ENCODE results near the gene GTF2H2C. TPM values are rescaled to one million over a fixed set of nuclear protein-coding genes. Genes with fewer than 3 reads are reported as not detected.
A peak's percentile ranks its signal among the peaks of the same experiment; 100 is the strongest.
"Not testable (repeated sequence)": the region's sequence is repeated elsewhere in the genome, so short reads cannot be mapped to it uniquely, and the experiment has no call there.

Gene GTF2H2C
- total and polyA plus RNA-seq, 4 experiments from 2014 or later, result 18.3 to 48.0 (median 32.7) TPM

DNA sequence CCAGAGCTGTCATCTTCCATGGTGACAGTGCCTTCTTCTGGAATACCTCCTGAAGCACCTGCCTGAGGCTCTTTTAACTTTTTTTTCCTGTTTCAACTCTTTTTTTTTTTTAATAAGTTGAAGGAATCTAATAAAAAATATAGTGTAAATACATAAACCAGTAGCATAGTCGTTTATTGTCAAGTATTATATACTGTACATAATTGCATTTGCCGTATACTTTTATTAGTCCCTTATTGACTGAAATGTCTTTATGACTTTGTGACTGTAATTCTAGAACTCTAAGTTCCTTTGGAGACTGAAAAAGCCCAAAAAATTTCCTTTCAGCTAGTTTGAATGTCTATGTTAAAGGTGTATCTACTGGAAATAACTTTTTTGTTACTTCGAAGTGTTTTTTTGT lies 22.1 kb upstream of the GTF2H2C start:
- H3K9me3 Mint-ChIP-seq; H3K27ac Mint-ChIP-seq; POLR2A ChIA-PET (ENCODE audit: partially characterized antibody); CTCF ChIA-PET (ENCODE audit: partially characterized antibody); H3K9me3 ChIP-seq (ENCODE audit: control insufficient read depth in 1 of 2, low read length in 2 of 2); H3K4me1 Mint-ChIP-seq; H3K27ac ChIP-seq (ENCODE audit: low read depth, low read length); DNase-seq; H3K4me3 Mint-ChIP-seq; H3K4me1 ChIP-seq (ENCODE audit: insufficient read depth, low read length); H3K27me3 Mint-ChIP-seq; intact Hi-C loops (cut with micrococcal nuclease); H3K4me3 ChIP-seq (ENCODE audit: low read length in 2 of 2); H3K36me3 ChIP-seq (ENCODE audit: insufficient read depth, low read length); H3K36me3 Mint-ChIP-seq; H3K27me3 ChIP-seq (ENCODE audit: insufficient read depth, low read length): not testable (repeated sequence)

DNA sequence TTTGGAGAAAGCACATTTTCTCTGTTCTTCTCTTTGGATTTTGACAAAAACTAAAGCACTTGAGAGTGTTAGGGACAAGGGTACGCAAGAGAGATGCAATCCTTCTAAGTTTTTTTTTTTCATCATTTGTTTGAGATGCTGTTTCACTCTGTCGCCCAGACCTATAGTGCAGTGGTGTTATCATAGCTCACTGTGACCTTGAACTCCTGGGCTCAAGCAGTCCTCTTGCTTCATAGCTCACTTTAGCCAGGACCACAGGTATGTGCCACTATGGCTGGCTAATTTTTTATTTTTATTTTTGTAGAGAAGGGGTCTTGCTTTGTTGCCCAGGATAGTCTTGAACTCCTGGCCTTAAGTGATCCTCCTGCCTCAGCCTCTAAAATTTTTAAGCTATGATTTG lies 21.3 kb upstream of the GTF2H2C start:
- H3K27me3 Mint-ChIP-seq; H3K36me3 Mint-ChIP-seq; H3K4me3 ChIP-seq (ENCODE audit: low read length in 2 of 2); H3K27me3 ChIP-seq (ENCODE audit: insufficient read depth, low read length); H3K4me1 ChIP-seq (ENCODE audit: insufficient read depth, low read length); DNase-seq; H3K9me3 Mint-ChIP-seq; H3K36me3 ChIP-seq (ENCODE audit: insufficient read depth, low read length); H3K27ac Mint-ChIP-seq; H3K4me3 Mint-ChIP-seq; H3K4me1 Mint-ChIP-seq; H3K9me3 ChIP-seq (ENCODE audit: control insufficient read depth in 1 of 2, low read length in 2 of 2); H3K27ac ChIP-seq (ENCODE audit: low read depth, low read length); POLR2A ChIA-PET (ENCODE audit: partially characterized antibody); intact Hi-C loops (cut with micrococcal nuclease); CTCF ChIA-PET (ENCODE audit: partially characterized antibody): not testable (repeated sequence)

DNA sequence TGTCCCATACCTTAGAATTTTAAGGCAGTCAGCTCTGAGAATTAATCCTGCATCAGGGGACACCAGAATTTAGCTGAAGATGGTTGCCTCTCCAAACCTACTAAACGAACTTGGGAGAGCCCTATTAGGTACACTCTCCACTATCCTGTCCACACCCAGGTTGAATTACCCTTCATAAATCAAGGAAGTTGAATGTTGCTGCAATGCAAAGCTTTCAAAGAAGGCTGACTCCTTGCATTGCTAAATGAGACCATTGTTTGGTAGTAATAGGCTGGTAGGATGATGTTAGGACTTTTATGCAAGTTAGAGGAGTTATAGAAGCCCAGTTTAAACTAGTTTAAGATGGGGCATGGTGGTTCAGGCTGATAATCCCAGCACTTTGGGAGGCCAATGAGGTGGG lies 18.6 kb upstream of the GTF2H2C start:
- H3K27me3 Mint-ChIP-seq; POLR2A ChIA-PET (ENCODE audit: partially characterized antibody); H3K4me3 Mint-ChIP-seq: not testable (repeated sequence)

DNA sequence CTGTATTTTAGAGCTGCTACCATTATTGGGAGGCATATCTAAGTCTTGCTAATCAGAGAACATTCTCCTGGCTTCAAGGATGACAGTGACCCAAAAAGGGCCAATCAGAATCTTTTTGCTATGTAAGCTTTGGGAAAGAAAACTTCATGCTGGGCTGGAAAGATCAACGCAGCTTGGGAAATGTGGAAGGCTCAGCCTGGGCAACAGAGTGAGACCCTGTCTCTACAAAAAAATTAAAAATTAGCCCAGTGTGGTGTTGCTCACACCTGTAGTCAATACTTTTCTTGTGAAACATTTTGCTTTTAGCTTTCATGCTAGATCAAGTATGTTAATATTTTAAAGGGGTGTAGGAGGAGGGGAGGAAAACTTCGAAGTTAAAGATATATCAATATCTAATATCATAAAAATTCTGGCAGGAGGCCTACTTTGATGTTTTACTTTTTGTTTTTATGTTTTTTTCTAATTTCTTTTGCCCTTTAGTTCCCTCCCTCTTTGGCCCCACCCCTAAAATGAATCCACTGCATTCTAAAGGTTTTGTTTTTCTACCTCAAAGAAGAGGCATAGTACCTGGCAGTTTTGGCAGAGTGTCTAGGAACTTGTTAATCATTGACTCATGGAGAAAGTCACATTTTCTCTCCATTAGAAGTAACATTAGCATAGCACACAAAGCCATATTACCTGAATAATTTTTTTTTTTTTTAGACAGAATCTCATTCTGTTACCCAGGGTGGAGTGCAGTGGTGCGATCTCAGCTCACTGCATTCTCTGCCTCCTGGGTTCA lies 17.0 kb upstream of the GTF2H2C start:
- H3K27me3 Mint-ChIP-seq; H3K4me3 Mint-ChIP-seq; H3K4me1 Mint-ChIP-seq; H3K27me3 ChIP-seq (ENCODE audit: insufficient read depth, low read length); H3K9me3 ChIP-seq (ENCODE audit: control insufficient read depth in 1 of 2, low read length in 2 of 2); H3K36me3 ChIP-seq (ENCODE audit: insufficient read depth, low read length); H3K4me1 ChIP-seq (ENCODE audit: insufficient read depth, low read length); CTCF ChIA-PET (ENCODE audit: partially characterized antibody); intact Hi-C loops (cut with micrococcal nuclease); H3K4me3 ChIP-seq (ENCODE audit: low read length in 2 of 2); H3K9me3 Mint-ChIP-seq; H3K36me3 Mint-ChIP-seq; H3K27ac ChIP-seq (ENCODE audit: low read depth, low read length); POLR2A ChIA-PET (ENCODE audit: partially characterized antibody); DNase-seq; H3K27ac Mint-ChIP-seq: not testable (repeated sequence)

More for the DNA sequence above, 18.6 kb upstream of the GTF2H2C start:
- H3K4me1 ChIP-seq (ENCODE audit: insufficient read depth, low read length); H3K27ac ChIP-seq (ENCODE audit: low read depth, low read length); DNase-seq; H3K36me3 Mint-ChIP-seq; H3K9me3 Mint-ChIP-seq; H3K27me3 ChIP-seq (ENCODE audit: insufficient read depth, low read length); H3K9me3 ChIP-seq (ENCODE audit: control insufficient read depth in 1 of 2, low read length in 2 of 2); intact Hi-C loops (cut with micrococcal nuclease); CTCF ChIA-PET (ENCODE audit: partially characterized antibody); H3K27ac Mint-ChIP-seq; H3K4me1 Mint-ChIP-seq; H3K36me3 ChIP-seq (ENCODE audit: insufficient read depth, low read length); H3K4me3 ChIP-seq (ENCODE audit: low read length in 2 of 2): not testable (repeated sequence)

DNA sequence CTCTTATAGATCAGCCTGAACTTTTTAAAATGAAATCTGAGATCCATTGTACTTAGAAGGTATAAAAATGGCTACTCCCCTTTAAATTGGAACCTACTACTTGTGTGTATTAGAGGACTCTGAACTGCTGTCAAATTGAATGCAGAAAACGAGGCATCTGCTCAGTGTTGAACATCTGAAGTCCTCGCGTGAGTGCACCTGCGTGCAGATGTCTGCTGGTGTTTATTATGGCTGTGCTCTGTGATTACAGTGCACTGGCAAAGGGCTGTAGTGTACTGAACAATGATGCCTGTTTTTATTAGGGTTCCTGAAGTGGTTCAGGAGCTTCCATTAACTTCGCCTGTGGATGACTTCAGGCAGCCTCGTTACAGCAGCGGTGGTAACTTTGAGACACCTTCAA lies 15.4 kb upstream of the GTF2H2C start:
- intact Hi-C loops (cut with micrococcal nuclease); H3K4me1 Mint-ChIP-seq; POLR2A ChIA-PET (ENCODE audit: partially characterized antibody); H3K4me3 ChIP-seq (ENCODE audit: low read length in 2 of 2); H3K9me3 ChIP-seq (ENCODE audit: control insufficient read depth in 1 of 2, low read length in 2 of 2); H3K27ac Mint-ChIP-seq; H3K27ac ChIP-seq (ENCODE audit: low read depth, low read length); DNase-seq; H3K27me3 Mint-ChIP-seq; H3K36me3 ChIP-seq (ENCODE audit: insufficient read depth, low read length); H3K4me3 Mint-ChIP-seq; CTCF ChIA-PET (ENCODE audit: partially characterized antibody); H3K36me3 Mint-ChIP-seq; H3K4me1 ChIP-seq (ENCODE audit: insufficient read depth, low read length); H3K9me3 Mint-ChIP-seq; H3K27me3 ChIP-seq (ENCODE audit: insufficient read depth, low read length): not testable (repeated sequence)

DNA sequence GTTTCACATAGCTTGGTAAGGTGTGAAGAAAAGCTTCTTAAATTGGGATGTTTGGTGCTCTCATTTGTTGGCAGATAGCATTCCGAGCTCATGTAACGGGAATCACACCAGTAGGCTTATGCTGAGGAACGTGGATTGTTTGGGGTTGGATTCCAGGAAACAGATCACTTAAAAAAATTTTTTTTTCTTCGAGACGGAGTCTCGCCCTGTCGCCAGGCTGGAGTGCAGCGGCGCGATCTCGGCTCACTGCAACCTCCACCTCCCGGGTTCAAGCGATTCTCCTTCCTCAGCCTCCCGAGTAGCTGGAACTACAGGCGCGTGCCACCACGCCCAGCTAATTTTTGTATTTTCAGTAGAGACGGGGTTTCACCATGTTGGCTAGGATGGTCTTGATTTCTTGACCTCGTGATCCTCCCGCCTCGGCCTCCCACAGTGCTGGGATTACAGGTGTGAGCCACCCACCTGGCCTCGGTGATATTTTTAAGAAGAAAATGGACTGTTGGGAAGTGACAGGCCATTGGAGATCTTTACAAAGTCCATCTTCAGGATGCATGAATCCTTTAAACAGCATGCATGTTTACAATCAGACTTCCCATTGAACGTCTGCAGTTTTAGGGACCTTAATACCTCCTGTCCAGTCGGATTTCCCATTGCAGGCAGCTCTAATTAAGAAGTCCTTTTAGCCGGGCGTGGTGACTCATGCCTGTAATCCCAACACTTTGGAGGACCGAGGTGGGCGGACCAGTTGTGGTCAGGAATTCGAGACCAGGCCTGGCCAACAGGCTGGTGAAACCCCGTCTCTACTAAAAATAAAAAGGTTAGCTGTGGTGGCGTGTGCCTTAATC lies 818 bp downstream of the GTF2H2C start:
- H3K9me3 ChIP-seq (ENCODE audit: control insufficient read depth in 1 of 2, low read length in 2 of 2); H3K4me1 ChIP-seq (ENCODE audit: insufficient read depth, low read length); H3K9me3 Mint-ChIP-seq; H3K36me3 ChIP-seq (ENCODE audit: insufficient read depth, low read length); H3K27ac Mint-ChIP-seq; H3K27me3 ChIP-seq (ENCODE audit: insufficient read depth, low read length); H3K27me3 Mint-ChIP-seq; CTCF ChIA-PET (ENCODE audit: partially characterized antibody); intact Hi-C loops (cut with micrococcal nuclease); H3K4me3 ChIP-seq (ENCODE audit: low read length in 2 of 2); H3K36me3 Mint-ChIP-seq; POLR2A ChIA-PET (ENCODE audit: partially characterized antibody); H3K27ac ChIP-seq (ENCODE audit: low read depth, low read length): not testable (repeated sequence)
- peak in 1 of 5 donors; percentile 2 for DNase-seq
- Mint-ChIP-seq H3K4me3 (peak overlapping the region in 5 of 8 donors; percentile 28 to 77 (median 39)), H3K4me1 (peaks cover 2 to 10% (median 6%) of the 10 kb centered on the region in 4 donors)

DNA sequence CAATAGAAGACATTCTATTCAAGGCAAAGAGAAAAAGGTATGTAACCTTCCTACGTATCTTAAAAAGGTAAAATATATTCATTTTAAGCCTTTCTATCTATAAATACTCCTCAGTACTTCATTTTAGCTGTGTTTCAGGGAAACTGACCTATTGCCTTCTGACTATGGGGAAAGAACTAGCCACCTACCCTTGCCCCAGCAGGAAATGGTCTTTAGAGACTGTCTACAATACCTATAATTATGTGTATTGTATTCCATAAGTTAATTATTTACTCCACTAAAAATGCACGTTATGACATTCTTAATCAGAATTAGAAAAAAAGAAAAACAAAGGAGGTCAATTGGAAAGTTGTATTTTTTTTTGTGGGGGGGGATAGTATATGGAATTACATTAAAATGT lies 6.2 kb downstream of the GTF2H2C start:
- DNase-seq; H3K4me3 Mint-ChIP-seq; H3K4me1 ChIP-seq (ENCODE audit: insufficient read depth, low read length); H3K9me3 Mint-ChIP-seq; POLR2A ChIA-PET (ENCODE audit: partially characterized antibody); CTCF ChIA-PET (ENCODE audit: partially characterized antibody); H3K36me3 ChIP-seq (ENCODE audit: insufficient read depth, low read length); H3K4me1 Mint-ChIP-seq; H3K27ac Mint-ChIP-seq; H3K9me3 ChIP-seq (ENCODE audit: control insufficient read depth in 1 of 2, low read length in 2 of 2); H3K27me3 ChIP-seq (ENCODE audit: insufficient read depth, low read length); H3K27ac ChIP-seq (ENCODE audit: low read depth, low read length); H3K4me3 ChIP-seq (ENCODE audit: low read length in 2 of 2); H3K36me3 Mint-ChIP-seq; intact Hi-C loops (cut with micrococcal nuclease); H3K27me3 Mint-ChIP-seq: not testable (repeated sequence)

Data from CD4-positive, alpha-beta memory T cell (primary cell).